Nephron (organoid): ENCODE measurements around the gene ZNF629.
A peak's percentile ranks its signal among the peaks of the same experiment; 100 is the strongest.

Source experiments
- H3K27ac Mint-ChIP-seq, 3 experiments: 2 replicates each; pipeline ENCODE4 v1.8.0; 2020; ENCODE audit warnings: mixed read lengths in 3 of 3, mild to moderate bottlenecking in 2 of 3, moderate library complexity in 1 of 3
- H3K27me3 Mint-ChIP-seq: 2 replicates; pipeline ENCODE4 v1.8.0; 2021; ENCODE audit warnings: low read depth, mild to moderate bottlenecking, moderate library complexity, mixed read lengths
- H3K36me3 Mint-ChIP-seq: 2 replicates; pipeline ENCODE4 v1.8.0; 2020; ENCODE audit warnings: low read depth, mixed read lengths
- H3K4me1 Mint-ChIP-seq: 2 replicates; pipeline ENCODE4 v1.8.0; 2020; ENCODE audit warnings: mixed read lengths
- H3K4me3 Mint-ChIP-seq, 3 experiments: 2 replicates each; pipeline ENCODE4 v1.8.0; 2020; ENCODE audit warnings: mild to moderate bottlenecking in 3 of 3, mixed read lengths in 3 of 3, moderate library complexity in 2 of 3
- H3K9me3 Mint-ChIP-seq: 2 replicates; pipeline ENCODE4 v1.8.0; 2020; ENCODE audit warnings: mixed read lengths
- CTCF ChIP-seq, 3 experiments: fragments of 200-600 bp; sonication (generic); IDR thresholded peaks; one replicate each; pipeline ENCODE4 v1.5.0; 2021; ENCODE audit warnings: antibody characterized with exemption in 3 of 3; ENCODE audit not compliant: unreplicated experiment in 3 of 3

The ZNF629 gene

GRCh38 chr16:30805056-30805369 lies 18.0 kb upstream of the ZNF629 start:
- H3K9me3 Mint-ChIP-seq: no peaks in the 10 kb centered on the region
- TF ChIP-seq CTCF (IDR thresholded peaks at IDR 0.05; ENCODE audit: unreplicated experiment in 3 of 3): no peak
- peak overlapping the region; percentile 86 to 93 (median 93) for H3K4me3 Mint-ChIP-seq
- peaks cover 7% of the 10 kb centered on the region for H3K4me1 Mint-ChIP-seq
- peak overlapping the region; percentile 97 to 98 (median 98) for H3K27ac Mint-ChIP-seq
- H3K27me3 Mint-ChIP-seq: no peaks in the 10 kb centered on the region
- no peaks in the 10 kb centered on the region for H3K36me3 Mint-ChIP-seq

- Mint-ChIP-seq H3K4me3 (peak overlapping the region; percentile 46 to 65 (median 57)), H3K4me1 (peaks cover 7% of the 10 kb centered on the region), H3K27me3 (no peaks in the 10 kb centered on the region), H3K27ac (peak overlapping the region in 2 of 3 experiments; percentile 22 to 26), H3K9me3 (no peaks in the 10 kb centered on the region), H3K36me3 (no peaks in the 10 kb centered on the region)
- TF ChIP-seq CTCF (IDR thresholded peaks at IDR 0.05; ENCODE audit: unreplicated experiment in 3 of 3): no peak
Measured at GRCh38 chr16:30802936-30803335, 15.9 kb upstream of the ZNF629 start.

GRCh38 chr16:30797670-30798309 lies 10.8 kb upstream of the ZNF629 start:
- Mint-ChIP-seq H3K27ac (no peak overlapping the region), H3K9me3 (no peaks in the 10 kb centered on the region), H3K36me3 (no peaks in the 10 kb centered on the region), H3K4me1 (peaks cover 5% of the 10 kb centered on the region), H3K27me3 (no peaks in the 10 kb centered on the region), H3K4me3 (no peak overlapping the region)
- TF ChIP-seq CTCF (IDR thresholded peaks at IDR 0.05; ENCODE audit: unreplicated experiment in 3 of 3): no peak

- TF ChIP-seq CTCF (IDR thresholded peaks at IDR 0.05; ENCODE audit: unreplicated experiment in 3 of 3): no peak
- no peak overlapping the region for H3K27ac Mint-ChIP-seq
- peaks cover 5% of the 10 kb centered on the region for H3K4me1 Mint-ChIP-seq
- H3K9me3 Mint-ChIP-seq: no peaks in the 10 kb centered on the region
- no peak overlapping the region for H3K4me3 Mint-ChIP-seq
- no peaks in the 10 kb centered on the region for H3K36me3 Mint-ChIP-seq
- no peaks in the 10 kb centered on the region for H3K27me3 Mint-ChIP-seq
Measured at GRCh38 chr16:30794634-30795033, 7.6 kb upstream of the ZNF629 start.

GRCh38 chr16:30793508-30794069 lies 6.6 kb upstream of the ZNF629 start:
- Mint-ChIP-seq H3K9me3 (no peaks in the 10 kb centered on the region), H3K27me3 (no peaks in the 10 kb centered on the region), H3K27ac (no peak overlapping the region), H3K36me3 (no peaks in the 10 kb centered on the region), H3K4me1 (peaks cover 5% of the 10 kb centered on the region), H3K4me3 (no peak overlapping the region)
- TF ChIP-seq CTCF (IDR thresholded peaks at IDR 0.05; ENCODE audit: unreplicated experiment in 3 of 3): no peak
